Activated CD4-positive, CD25-positive, alpha-beta regulatory T cell treated with anti-CD3 and anti-CD28 coated beads, Interleukin-2, amount 50 U/mL, for 72 hours (primary cell): Measurements from ENCODE around the gene SLC16A8.
"Not testable (repeated sequence)": the region's sequence is repeated elsewhere in the genome, so short reads cannot be mapped to it uniquely, and the experiment has no call there.

ENCODE experiments used
- DNase-seq: peaks from one replicate; pipeline ENCODE4 v3.0.0; 2021

Gene SLC16A8

DNA sequence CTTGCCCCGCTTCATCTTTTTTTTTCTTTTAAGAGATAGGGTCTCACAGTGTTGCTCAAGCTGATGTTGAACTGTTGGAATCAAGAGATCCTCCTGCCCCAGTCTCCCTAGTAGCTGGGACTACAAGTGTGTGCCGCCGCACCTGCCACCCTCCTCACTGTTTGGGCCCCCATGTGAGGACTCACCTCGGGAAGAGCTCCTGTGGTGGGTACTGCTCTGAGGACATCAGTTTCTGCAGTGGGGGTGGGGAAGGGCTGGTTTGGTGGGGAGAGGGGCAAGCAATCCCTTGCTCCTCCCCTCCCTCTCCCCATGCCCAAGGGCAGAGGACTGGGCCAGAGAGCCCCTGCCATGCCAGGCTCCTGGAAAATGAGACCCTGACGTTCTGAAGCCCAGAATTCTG lies 1.5 kb upstream of the SLC16A8 start:
- no peak for DNase-seq

DNA sequence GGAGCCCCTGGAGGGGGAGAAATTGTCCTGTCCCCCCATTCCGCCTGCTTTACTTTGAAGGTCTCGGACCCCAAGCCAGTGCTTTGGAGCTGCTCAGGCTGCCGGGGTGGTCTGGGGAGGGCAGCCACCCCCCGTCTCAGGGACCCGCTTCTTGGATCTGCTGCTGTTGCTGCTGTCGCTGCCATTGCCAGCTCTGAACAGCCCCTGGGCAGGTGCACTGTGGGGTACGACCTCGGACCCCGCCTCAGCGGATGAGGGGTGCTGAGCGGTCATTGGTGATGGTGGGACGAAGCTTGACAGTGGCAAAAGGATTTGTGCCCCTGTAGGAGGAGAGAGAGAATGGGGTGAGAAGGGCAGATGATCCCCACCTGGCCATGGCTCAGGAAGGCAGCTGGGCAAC lies 1.1 kb upstream of the SLC16A8 start:
- no peak for DNase-seq

DNA sequence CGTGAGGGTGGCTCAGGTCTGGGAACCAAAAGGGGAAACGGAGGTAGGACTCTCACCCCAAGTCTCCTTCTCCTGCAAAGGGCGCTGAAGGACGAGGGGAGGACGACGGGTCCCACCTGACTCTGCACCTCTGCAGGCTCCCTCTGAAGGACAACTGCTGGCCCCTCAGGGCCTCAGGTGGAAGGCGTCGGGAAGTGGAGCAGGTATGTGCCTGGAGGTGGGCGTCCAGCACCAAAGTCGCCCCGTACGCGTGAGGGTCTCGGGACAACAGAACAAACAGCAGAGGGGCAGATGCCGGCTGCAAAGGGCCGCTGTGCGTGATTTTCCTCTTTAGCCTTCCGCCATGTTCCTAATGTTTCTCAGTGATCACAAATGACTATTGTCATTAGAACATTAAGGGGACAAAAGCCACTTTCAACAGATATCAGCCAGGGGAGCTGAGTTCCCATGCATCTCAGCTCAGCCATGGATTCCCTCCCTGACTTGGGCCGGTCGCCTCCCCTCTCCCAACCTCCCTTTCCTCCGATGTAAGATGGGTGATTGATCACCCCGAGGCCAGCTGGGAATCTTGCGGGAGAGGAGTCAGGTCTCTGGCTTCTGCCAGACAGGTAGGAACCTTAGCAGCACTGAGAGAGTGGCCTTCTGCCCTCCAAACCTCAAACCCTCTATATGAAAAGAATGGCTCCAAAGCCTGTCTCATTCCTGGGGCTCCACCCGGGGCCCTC lies 836 bp downstream of the SLC16A8 start:
- no peak for DNase-seq

DNA sequence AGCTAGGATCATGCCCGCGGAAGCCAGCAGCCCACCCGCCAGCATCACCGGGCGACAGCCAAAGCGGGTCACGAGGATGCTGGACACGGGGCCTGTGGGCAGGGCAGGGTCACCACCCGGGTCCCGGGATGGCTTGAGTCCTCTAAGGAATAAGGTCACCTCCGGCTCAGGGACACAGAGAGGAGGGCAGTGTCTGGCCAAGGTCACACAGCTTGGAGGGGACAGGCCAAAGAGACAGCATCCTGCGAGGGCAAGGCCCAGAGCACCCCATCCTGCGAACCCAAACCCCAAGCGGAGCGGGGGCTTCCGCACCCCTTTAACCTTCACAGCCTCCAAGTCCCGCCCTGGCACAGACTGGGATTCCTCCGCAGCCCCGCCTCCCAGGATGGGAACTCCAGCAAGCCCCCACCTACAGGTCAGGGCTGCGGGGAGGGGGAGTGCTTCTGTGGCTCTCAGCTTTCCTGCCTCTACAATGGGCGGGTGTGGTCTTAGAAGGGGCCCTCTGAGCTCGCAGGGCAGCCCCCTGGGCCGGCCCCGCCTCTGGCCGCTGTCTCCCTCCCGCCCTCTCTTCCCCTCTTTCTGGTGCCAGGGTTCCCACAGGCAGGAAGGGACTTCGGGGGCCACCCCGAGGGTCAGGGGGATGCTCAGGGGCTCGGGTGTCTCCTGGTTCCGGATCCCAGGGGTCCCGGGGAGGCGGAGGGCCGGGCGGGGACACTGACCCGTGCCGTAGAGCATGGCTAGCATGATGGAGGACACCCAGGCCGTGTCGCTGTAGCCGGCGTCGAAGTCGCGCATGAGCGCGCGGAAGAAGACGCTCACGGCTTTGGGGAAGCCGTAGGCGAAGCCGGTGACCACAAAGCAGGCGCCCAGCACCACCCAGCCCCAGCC lies 1.8 kb downstream of the SLC16A8 start:
- DNase-seq: no peak

DNA sequence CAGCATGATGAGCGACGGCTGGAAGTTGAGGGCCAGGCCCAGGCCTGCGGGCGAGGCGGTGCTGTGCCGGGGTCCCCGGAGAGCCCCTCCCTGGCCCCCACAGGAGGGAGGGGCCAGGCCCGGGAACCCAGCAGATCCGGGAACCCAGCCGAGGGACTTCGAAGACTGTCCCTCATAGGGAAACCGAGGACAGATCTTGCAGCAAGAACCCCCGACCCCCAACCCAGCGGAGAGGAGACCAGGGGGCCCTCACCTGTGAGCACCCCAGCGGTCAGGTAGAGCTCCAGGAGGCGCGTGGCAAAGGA lies 2.4 kb downstream of the SLC16A8 start:
- DNase-seq: no peak

DNA sequence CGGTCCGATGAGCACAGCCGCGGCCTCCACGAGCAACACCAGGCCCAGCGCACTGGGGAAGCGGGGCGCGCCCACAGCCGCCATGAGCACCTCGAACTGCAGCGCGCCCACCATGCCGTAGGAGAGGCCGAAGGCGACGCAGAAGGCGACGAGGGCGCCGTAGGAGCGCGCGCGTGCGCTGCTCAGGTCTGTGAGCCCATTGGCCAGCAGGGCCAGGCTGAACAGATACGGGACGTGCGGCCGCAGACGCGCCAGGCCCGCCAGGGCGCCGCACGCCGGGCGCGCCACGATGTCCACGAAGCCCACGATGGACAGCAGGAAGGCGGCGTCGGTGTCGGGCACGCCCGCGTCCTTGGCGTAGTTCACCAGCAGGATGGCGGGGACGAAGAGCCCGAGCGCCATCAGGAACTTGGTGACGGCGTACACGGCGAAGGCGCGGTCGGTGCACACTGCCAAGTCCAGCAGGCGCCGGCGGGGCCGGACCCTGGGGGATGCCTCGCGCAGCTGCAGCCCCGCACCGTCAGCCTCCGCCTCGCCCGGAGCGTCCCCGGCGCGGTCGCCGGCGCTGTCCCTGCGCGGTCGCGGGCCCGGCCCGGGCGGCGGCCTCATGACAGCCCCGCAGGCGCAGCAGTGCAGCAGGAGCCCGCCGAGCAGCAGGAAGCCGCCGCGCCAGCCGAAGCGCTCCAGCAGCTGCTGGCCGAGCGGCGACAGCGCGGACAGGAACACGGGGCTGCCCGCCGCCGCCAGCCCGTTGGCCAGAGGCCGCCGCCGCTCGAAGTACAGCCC lies 2.9 kb downstream of the SLC16A8 start:
- no peak for DNase-seq

DNA sequence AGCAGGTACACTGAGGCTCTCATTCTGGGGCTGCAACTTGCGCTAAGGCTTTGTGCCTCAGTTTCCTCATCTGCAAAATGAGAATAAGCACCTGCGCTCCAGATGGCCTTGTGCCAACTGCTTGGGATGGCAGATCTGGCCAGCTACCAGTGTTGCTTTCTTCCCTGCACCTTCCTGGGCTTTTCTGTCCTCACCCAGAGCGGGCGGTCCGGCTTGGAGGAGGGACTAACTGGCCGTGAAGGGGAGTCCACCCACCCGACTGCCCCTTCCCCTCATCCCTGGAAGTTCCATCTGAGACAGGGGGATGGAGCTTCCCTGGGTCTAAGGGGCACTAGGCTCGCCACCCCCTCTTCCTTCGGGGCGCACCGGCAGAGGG lies 3.5 kb downstream of the SLC16A8 start:
- DNase-seq: no peak

DNA sequence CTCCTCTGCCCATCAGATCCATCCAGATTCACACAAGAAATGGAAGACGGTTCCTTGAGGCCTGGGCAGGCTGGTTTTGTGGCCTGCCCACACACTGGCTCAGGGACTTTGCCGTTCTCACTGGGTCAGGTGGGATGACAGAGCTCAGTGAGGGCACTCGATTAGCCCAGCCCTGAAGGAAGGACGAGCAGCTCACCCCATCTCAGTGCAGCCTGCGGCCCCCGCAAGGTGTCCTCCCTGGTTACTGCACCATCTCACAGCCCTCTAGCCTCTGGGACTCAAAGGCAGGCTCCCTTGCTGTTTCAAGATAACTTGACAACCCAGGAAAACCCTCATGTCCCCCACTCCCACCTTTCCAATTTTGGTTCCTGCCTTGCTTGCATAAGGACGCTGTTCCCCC lies 4.2 kb downstream of the SLC16A8 start:
- no peak for DNase-seq

DNA sequence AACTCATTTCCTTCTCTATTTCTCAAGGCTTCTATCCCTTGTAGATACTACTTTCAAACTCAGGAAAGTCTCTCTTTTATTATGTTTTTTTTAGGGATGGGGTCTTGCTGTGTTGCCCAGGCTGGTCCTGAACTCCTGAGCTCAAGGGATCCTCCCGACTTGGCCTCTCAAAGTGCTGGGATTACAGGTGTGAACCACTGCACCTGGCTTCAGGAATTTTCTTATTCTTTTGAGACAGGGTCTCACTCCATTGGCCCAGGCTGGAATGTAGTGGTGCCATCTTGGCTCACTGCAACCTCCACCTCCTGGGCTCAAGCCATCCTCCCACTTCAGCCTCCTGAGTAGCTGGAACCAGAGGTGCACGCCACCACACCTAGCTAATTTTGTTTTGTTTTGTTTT lies 4.8 kb downstream of the SLC16A8 start:
- DNase-seq: not testable (repeated sequence)

DNA sequence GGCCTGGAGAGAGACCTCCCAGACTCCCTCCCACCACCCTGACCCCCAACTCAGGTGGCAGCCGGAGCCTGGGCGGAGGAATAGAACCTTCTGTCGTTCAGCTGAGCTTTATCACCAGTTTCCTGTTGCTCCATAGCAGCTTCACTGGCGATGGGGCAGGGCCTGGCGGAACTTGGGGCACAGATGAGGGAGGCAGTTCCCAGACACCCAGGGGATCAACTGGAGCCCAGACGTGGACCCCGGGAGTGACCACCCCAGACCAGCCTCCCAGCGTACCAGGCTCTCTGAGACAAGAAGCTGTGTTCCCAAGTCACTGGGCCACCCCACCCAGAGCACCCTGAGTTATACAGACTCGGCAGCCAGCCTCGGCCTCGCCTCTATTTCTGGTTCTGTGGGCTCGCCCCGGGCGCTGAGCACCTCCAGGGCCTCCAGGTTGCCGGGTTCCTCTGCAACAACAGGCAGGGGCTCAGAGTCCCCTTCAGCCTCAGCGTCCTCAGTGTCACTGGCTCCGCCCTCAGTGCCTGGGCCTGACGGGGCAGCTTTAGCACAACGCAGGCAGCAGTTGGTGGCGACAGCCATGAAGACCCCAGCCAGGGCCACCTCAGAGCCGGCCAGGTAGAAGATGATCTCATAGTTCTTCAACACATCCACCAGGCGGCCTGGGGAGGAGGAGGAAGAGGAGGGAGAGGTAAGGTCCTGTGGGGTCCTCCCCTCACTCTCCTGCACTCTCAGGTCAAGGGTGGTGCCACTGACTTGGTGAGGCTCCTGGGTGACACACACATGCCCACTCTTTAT lies 5.7 kb downstream of the SLC16A8 start:
- DNase-seq: no peak

DNA sequence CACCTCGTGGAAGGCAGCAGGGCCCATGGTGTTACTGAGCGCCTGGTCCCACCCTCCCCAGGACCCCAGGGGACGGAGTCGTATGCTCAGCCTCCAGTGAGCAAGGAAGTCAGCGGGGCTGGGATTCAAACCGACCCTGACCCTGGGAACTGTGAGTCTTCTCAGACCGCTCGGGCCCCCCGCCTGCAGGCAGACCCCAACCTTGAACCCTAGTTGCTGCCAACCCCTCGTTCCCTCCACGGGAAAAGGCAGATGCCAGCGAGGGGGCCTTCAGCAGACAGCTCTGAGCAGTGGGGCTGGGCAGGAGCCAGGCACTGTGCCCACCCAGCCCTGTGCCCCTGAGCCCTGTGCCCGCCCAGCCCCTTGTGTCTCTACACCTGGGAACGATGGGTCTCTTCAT lies 6.4 kb downstream of the SLC16A8 start:
- DNase-seq: no peak

DNA sequence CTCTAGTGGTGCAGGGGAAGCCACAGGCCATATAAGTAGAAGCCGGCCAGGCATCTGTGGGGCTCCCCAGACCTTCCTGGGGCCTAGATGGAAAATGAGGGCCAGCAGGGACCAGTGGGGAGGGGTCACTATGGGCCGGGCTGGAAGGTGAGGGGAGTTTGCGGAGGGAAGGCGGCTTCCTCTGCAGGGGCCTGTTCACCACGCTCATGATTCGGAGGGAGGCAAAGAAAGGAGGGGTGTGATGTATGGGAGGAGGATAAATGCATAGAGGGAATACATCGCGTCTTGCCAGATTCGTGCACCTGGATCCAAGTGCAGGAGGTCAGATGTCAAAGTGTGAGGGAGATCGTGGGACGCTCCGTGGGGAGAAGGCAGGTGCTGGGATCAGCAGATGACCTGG lies 6.9 kb downstream of the SLC16A8 start:
- no peak for DNase-seq

DNA sequence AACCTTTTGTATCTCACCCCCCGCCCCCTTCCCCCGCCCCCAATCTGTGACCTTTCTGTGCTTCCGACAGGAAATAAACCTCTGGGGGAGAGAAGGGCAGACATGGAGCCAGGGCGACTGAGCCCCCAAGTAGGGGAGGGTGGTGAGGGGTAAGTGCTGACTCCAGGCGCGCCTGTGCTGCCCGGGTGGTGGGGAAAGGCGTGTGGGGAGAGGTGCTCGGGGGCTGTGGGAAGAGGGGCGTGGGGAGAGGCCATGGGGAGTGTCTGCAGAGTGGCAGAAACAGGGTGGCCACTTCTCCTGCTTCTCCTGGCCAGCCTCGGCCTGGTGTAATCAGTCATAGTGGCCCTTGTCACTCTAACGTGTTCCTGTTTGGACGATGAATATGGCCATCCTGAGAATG lies 8.0 kb downstream of the SLC16A8 start:
- DNase-seq: no peak

DNA sequence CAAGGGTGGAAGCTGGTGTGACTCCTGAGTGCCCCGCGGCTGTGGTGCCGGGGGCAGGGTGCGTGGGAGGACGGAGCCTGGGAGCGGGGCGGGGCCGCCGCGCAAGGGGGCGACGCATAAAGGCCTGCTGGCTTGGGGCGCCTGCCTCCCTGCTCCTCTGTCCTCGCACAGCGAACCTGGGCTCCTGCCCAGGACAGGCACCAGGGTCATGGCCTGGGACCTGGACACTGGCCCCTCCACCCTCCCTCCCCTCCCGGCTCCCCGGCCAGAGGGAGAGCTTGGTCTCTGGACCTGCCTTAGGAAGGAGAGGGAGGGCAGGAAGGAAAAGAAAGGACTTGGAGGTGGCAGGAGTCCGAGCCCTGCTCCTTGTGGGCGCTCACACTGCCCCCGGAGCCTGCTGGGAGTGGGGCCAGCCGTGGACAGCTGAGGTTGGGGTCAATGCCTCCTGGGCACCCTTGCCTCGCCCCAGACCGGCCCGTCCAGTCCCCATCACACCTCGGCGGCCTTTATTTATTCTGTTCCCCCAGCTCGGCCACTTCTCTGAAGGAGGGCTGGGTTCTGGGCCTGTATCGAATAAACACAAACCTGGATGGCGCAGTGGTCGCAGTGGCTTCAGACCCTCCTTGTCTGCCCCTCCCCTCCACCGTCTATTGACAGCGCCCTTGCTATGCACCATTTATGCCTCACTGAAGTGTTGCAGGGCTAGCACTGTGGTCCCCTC lies 8.7 kb downstream of the SLC16A8 start:
- no peak for DNase-seq

DNA sequence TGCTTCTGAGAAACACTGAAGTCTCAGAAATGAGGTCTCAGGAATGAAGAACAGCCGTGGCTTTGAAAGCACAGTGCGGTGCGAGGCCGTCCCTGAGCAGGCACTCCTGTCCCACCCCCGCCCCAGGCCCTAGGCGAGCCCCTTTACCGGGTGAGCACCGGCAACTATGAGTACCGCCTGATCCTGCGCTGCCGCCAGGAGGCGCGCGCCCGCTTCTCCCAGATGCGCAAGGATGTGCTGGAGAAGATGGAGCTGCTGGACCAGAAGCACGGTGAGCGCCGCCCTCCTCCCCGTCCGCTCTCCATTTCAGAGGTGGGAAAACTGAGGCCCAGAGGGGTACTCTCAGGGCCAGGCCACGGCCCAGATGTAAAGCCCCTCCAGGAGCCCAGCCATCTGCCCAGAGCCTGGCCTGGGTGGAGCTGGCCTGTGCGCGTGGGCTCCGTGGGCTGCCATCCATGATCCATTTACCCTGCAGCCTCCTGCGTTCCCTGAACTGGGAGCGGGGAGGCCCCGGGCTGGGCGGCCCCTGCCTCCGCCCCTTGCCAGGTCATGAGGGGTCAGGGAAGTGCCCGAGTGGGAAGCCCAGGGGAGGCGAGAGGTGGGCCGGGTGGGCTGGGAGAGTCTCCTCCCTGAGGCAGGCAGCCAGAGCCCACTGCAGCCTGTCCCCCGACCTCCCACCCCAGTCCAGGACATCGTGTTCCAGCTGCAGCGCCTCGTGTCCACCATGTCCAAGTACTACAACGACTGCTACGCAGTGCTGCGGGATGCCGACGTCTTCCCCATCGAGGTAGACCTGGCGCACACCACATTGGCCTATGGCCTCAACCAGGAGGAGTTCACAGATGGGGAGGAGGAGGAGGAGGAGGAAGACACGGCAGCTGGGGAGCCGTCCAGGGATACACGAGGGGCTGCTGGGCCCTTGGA lies 9.5 kb downstream of the SLC16A8 start:
- DNase-seq: no peak

DNA sequence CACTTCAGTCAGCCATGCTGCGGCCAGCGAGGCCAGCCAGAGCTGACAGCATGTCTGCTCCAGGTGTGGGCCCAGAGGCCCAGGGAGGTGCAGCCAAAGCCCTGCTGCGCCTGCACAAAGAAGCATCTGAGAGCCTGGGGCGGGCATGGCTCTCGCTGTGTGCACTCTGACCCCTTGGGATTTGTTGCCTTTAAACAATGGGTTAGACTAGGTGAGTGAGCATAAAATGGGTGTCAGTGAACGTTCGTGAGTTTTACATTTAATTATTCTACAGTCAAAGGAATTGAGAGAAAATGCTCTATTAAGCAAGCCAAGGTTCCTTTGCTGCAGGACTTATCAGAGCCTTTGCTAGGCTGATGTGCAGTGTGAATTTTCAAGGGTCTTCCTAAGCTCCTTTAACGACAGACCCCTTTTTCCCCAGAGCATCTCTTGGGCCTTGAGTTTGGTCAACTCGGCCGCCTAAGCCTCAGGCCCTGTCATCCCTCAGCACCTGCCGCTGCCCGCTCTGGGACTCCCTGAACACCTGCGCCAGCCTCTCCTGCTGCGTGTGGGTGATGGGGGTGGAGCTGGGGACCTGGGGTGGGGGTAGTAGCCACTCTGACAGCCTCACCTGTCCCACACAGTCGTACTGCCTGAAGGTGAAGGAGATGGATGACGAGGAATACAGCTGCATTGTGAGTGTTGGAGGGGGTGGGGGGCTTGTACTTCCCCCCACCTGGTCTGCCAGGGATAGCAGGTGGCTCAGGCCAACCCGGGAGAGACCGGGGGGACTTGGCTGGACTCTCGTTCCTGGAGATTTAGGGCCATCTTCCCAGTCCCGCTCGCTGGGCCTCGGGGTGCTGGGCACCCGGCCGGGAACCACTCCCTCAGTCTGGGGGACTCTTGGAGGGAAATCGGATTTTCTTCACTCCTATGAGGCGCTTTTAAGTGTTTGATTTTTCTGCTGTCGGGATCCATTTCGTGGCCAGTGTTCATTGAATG lies 10.5 kb downstream of the SLC16A8 start:
- no peak for DNase-seq

DNA sequence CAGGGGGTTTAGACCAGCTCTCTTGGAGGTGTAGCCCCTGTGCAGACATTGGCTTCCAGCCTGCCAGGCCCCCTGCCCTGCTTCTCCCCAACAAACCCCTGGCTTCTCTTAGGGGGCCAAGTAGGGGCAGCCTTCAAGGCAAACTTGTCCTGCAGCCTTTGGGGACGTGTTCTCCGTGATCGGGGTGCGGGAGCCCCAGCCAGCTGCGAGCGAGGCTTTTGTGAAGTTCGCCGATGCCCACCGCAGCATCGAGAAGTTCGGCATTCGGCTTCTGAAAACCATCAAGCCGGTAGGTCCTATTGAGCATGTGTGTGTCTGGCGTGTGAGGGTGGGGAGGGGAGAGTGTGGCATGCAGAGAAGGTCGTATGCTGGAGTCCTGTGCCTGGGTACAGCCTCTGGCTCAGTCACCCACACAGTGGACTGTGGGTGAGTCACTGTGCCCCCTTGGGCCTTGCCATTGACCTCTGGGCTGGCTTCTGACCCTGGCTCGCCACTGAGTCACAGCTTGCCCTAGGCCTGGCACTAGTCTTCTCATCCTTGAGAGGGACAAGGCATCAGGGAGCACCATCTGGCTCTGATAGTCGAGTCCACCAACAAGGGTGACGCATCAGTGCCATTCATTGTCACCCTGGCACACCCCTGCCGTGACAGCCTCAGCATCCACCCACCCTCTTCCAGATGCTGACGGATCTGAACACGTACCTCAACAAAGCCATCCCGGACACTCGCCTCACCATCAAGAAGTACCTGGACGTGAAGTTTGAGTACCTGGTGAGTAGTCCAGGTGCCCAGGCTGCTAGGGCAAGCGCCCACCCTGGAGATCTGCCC lies 11.4 kb downstream of the SLC16A8 start:
- DNase-seq: no peak

DNA sequence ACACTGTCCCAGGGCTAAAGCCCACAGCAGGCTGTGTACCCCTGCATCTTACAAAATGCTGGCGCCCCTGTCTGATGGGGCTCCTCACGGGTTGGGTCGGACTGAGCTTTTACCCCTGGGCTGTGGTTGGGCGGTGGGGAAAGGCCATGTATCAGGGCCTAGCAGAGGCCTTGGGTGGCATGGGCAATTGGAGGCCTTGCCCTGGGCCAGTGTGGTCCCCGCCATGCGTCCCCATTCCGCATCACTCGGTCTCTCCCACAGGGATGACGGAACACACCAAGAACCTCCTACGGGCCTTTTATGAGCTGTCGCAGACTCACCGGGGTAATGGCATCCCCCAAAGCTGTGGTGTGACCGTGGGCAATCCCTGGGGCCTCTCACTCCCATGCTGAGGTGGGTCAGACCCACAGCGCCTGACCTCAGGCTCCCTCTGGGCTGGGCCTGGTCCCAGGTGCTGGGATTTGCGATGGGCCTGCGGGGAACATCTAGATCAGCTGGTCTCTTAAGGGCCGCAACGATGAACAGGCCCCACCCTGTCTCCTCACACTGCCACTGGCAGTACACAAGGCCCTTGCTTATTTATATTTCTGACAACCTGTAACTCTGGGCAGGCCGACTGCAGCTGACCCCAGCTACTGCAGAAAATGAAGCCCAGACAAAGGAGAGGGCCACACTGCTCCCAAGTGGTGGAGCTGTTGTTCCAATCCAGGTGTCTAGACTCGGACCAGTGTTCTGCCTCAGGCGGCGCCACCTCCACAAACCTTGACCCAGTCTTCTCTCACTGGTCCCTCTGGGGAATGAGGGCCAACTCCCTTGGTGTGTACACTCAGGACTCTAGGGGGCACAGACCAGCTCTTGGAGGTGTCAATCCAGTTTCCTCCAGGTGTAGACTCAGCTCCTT lies 12.3 kb downstream of the SLC16A8 start:
- DNase-seq: no peak
